KBM-7 (cell line): ENCODE measurements around the gene NOS3.

Experiments
- DNase-seq: peaks from one replicate; pipeline ENCODE4 v3.0.0-alpha.2; 2015
- in situ Hi-C: fragments of 300-500 bp; cut with MboI; formaldehyde crosslinking; loops from 2 replicates; pipeline ENCODE4 v1.14.3; 2020; ENCODE audit warnings: low sequenced_read_pairs, low pct_unique_long_range_greater_than_20kb, mixed read lengths

NOS3 gene

GRCh38 chr7:151060416-151061212 is 69.8 kb downstream of the NOS3 start:
- peak; percentile 25 for DNase-seq
- in situ Hi-C loops = no loop called here

DNA sequence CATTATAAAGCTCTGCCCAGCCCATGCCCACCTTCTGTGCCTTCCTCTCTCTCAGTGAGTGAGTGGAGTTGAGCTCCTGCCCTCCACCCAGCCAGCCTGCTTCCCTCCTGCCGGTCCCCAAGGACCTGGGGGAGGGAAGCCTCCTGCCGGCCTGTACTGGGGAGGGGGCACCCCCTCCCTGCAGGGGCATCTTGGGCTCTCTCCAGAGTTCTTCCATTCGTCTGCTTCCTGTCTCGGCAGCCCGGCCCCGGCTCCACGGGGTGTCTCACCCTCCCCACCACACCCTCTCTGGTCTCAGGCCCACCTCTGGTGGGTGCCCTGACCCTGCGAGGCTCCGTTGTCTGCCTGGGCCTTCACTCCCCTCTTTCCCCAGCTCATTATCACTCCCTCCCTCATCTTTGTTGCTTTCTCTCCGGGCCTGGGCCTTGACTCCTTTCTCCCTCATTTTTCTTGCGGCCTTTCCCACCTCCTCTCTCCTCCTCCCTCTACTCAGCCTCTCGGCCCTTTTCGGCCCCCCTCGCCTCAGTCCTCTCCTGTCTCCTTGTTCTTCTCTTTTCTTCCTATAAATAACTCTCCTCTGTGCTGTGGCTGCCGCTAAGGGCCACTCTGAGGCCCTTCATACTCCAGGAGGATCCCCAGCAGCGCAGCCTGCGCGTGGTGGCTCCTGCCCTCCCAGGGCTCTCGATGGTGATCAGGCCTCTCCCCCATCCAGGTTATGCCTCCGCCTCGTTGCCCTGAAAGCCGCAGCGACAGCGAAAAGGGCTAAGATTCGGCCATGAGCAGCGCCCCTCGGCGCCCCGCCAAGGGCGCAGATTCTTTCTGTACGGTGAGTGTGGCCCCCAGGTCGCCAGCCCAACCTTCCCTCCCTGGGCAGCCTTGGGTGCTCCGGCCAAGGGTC is 70.6 kb downstream of the NOS3 start:
- in situ Hi-C loops = no loop called here
- DNase-seq = no peak

DNA sequence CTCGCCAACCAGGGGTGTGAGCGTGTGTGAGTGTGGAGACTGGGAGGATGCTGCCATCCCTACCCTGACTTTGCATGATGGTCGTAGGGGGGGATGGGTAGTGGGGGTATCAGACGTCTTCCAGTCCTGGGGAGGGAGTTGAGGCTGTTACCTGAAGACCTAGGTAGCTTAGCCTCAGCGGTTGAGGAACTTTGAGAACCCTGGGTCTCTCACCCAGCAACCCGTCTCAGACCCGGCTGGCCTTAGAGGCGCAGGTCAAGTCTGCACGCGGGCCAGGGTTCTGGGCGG is 71.2 kb downstream of the NOS3 start:
- in situ Hi-C loops = no loop called here
- no peak for DNase-seq

- in situ Hi-C loops = no loop called here
- no peak for DNase-seq
Measured at GRCh38 chr7:151062399-151063211, 71.8 kb downstream of the NOS3 start.

DNA sequence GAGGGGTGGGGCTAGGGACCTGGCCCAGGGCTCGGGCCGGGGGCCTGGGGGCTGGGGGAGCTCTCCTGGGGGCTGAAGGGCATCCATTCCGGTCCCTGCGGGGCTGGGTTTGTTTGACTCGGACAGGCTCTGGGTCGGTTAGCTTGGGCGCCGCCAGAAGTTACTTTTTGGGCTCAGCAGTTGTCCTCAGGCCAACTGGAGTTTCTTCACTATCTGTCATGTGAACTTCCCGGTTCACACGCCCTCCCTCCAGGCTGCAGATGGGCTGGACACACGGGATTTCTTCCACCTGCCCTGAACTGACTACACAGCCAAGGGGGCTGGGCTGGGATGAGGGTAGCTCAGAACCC is 72.4 kb downstream of the NOS3 start:
- in situ Hi-C loops = no loop called here
- DNase-seq = no peak
